Esophagus squamous epithelium (tissue), 5 donors: Measurements from ENCODE around the gene CTIF. TPM values are rescaled to one million over a fixed set of nuclear protein-coding genes. Genes with fewer than 3 reads are reported as not detected.

Source experiments
- DNase-seq: peaks from one replicate; lab custom pipeline; 2025; lab: John Stamatoyannopoulos, UW
- H3K27ac ChIP-seq, 4 donors: fragments of 200-600 bp; sonication (generic); one replicate each; pipeline ENCODE4 v1.5.1; 2016 to 2019; ENCODE audit warnings: mild to moderate bottlenecking in 1 of 4
- H3K27me3 ChIP-seq, 4 donors: fragments of 200-600 bp; sonication (generic); 1 replicate in 3 of 4; 2 replicates in 1 of 4; pipeline versions ENCODE4 v1.5.1 to v1.6.0; 2017 to 2021; ENCODE audit warnings: antibody characterized with exemption in 1 of 4
- H3K36me3 ChIP-seq, 3 donors: fragments of 200-600 bp; sonication (generic); one replicate each; pipeline ENCODE4 v1.5.1; 2016 to 2019
- H3K4me1 ChIP-seq, 3 donors: fragments of 200-600 bp; sonication (generic); one replicate each; pipeline ENCODE4 v1.5.1; 2017 to 2019
- H3K4me3 ChIP-seq, 4 donors: fragments of 200-600 bp; sonication (generic); 1 replicate in 3 of 4; 2 replicates in 1 of 4; pipeline ENCODE4 v1.5.1; 2016 to 2019; ENCODE audit warnings: mild to moderate bottlenecking in 2 of 4, moderate library complexity in 1 of 4
- H3K9me3 ChIP-seq, 3 donors: fragments of 200-600 bp; sonication (generic); one replicate each; pipeline ENCODE4 v1.5.1; 2016 to 2019
- POLR2A ChIP-seq, 4 donors: fragments of 450-650 bp; IDR thresholded peaks; one replicate each; pipeline ENCODE4 v1.6.1; 2017; ENCODE audit warnings: antibody characterized with exemption in 4 of 4, mild to moderate bottlenecking in 4 of 4, moderate library complexity in 3 of 4
- WGBS, 2 donors: methylation state at CpG; one replicate each; pipeline ENCODE4 v1.1.5; 2018; 5-methylcytosine and 5-hydroxymethylcytosine counted together
- intact Hi-C: fragments of 100-400 bp; cut with DNase I; formaldehyde crosslinking; loops from one replicate; pipeline ENCODE4 v1.15.0; 2022
- total RNA-seq, 4 donors: library from RNA; depleted of rRNA; stranded (reverse); fragments of >200 nt; gene quantifications; one replicate each; pipeline ENCODE4 v1.1.0, GENCODE V29; 2016
- TF ChIP-seq, protein P1 (sequence below), 6 experiments: fragments of 450-650 bp in 4 of 6; fragments of 200-600 bp in 2 of 6; sonication (generic) in 2 of 6; IDR thresholded peaks; one replicate each; pipeline ENCODE4 v1.5.1; 2016 to 2019; ENCODE audit warnings: antibody characterized with exemption in 6 of 6, mild to moderate bottlenecking in 4 of 6, moderate library complexity in 4 of 6
- donor health status: DM: yes; HTN: yes; CAD: no.

The CTIF gene
- total RNA-seq, 4 donors from 2014 or later, result 4.7 to 24.2 (median 10.2) TPM

GRCh38 chr18:48696218-48696617, 157.4 kb downstream of the CTIF start:
- no peak overlapping the region for H3K27ac ChIP-seq
- DNase-seq, result no peak
- 94 to 98% methylated on average over 5 to 8 of the region's 8 CpGs for WGBS, 2 donors
- intact Hi-C loops, result no loop called here
- TF ChIP-seq POLR2A (IDR thresholded peaks at IDR 0.05), result no peak
- TF ChIP-seq, protein P1, sequence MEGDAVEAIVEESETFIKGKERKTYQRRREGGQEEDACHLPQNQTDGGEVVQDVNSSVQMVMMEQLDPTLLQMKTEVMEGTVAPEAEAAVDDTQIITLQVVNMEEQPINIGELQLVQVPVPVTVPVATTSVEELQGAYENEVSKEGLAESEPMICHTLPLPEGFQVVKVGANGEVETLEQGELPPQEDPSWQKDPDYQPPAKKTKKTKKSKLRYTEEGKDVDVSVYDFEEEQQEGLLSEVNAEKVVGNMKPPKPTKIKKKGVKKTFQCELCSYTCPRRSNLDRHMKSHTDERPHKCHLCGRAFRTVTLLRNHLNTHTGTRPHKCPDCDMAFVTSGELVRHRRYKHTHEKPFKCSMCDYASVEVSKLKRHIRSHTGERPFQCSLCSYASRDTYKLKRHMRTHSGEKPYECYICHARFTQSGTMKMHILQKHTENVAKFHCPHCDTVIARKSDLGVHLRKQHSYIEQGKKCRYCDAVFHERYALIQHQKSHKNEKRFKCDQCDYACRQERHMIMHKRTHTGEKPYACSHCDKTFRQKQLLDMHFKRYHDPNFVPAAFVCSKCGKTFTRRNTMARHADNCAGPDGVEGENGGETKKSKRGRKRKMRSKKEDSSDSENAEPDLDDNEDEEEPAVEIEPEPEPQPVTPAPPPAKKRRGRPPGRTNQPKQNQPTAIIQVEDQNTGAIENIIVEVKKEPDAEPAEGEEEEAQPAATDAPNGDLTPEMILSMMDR (IDR thresholded peaks at IDR 0.05), result no peak
- H3K4me3 ChIP-seq, result no peak overlapping the region
- H3K36me3 ChIP-seq, result peaks cover 0 to 5% (median 0%) of the 10 kb centered on the region in 3 donors
- H3K9me3 ChIP-seq, result no peaks in the 10 kb centered on the region
- H3K4me1 ChIP-seq, result no peaks in the 10 kb centered on the region
- H3K27me3 ChIP-seq, result no peaks in the 10 kb centered on the region

- Histone ChIP-seq H3K4me1 (no peaks in the 10 kb centered on the region), H3K27me3 (no peaks in the 10 kb centered on the region), H3K4me3 (no peak overlapping the region), H3K36me3 (peaks cover 0 to 5% (median 0%) of the 10 kb centered on the region in 3 donors), H3K27ac (no peak overlapping the region), H3K9me3 (no peaks in the 10 kb centered on the region)
- WGBS, 2 donors, result 50% methylated on average over 1 of the region's 1 CpG
- intact Hi-C loops, result no loop called here
- no peak for DNase-seq
- no peak for TF ChIP-seq POLR2A (IDR thresholded peaks at IDR 0.05)
- TF ChIP-seq, protein P1 (IDR thresholded peaks at IDR 0.05), result no peak
These were observed 158.6 kb downstream of the CTIF start for GRCh38 chr18:48697441-48697840.

- Histone ChIP-seq H3K27ac (no peak overlapping the region), H3K4me1 (no peaks in the 10 kb centered on the region), H3K36me3 (peaks cover 0 to 5% (median 0%) of the 10 kb centered on the region in 3 donors), H3K9me3 (no peaks in the 10 kb centered on the region), H3K27me3 (no peaks in the 10 kb centered on the region), H3K4me3 (no peak overlapping the region)
- DNase-seq, result no peak
- intact Hi-C loops, result no loop called here
- WGBS, 2 donors, result 54 to 88% methylated on average over 4 to 5 of the region's 5 CpGs
- TF ChIP-seq POLR2A (IDR thresholded peaks at IDR 0.05), result no peak
- TF ChIP-seq, protein P1 (IDR thresholded peaks at IDR 0.05), result no peak
These were observed 159.9 kb downstream of the CTIF start for GRCh38 chr18:48698707-48699106.

DNA sequence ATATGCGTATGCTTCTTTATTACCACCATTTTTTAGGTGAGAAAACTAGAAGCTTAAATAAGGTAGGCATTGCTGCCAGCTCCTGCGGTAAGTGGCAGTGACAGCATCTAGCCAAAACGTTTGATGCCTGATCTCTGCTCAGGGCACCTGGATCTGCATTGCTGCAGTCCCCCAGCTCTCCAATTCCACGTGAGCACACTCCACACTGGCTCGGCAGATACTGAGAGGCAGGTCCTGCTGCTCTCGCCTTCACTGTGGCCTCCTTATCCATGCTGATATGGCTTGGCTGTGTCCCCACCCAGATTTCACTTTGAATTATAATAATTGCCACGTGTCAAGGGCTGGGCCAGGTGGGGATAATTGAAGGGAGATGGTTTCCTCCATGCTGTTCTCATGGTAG, 160.9 kb downstream of the CTIF start:
- DNase-seq, result no peak
- intact Hi-C loops, result no loop called here
- Histone ChIP-seq H3K27me3 (no peaks in the 10 kb centered on the region), H3K4me3 (no peak overlapping the region), H3K4me1 (no peaks in the 10 kb centered on the region), H3K36me3 (peaks cover 0 to 5% (median 0%) of the 10 kb centered on the region in 3 donors), H3K27ac (no peak overlapping the region), H3K9me3 (no peaks in the 10 kb centered on the region)
- TF ChIP-seq, protein P1 (IDR thresholded peaks at IDR 0.05), result no peak
- TF ChIP-seq POLR2A (IDR thresholded peaks at IDR 0.05), result no peak
- 83 to 84% methylated on average over 7 of the region's 7 CpGs for WGBS, 2 donors

- Histone ChIP-seq H3K9me3 (no peaks in the 10 kb centered on the region), H3K27ac (no peak overlapping the region), H3K4me3 (no peak overlapping the region), H3K27me3 (no peaks in the 10 kb centered on the region), H3K4me1 (no peaks in the 10 kb centered on the region), H3K36me3 (peaks cover 0 to 5% (median 0%) of the 10 kb centered on the region in 3 donors)
- 98 to 100% methylated on average over 1 to 4 of the region's 9 CpGs for WGBS, 2 donors
- TF ChIP-seq POLR2A (IDR thresholded peaks at IDR 0.05), result no peak
- TF ChIP-seq, protein P1 (IDR thresholded peaks at IDR 0.05), result no peak
- intact Hi-C loops, result no loop called here
- no peak for DNase-seq
These were observed 161.6 kb downstream of the CTIF start for GRCh38 chr18:48700446-48700845.
